Lung (tissue), 12 donors: ENCODE measurements around the gene SAA1. TPM values are rescaled to one million over a fixed set of nuclear protein-coding genes. Genes with fewer than 3 reads are reported as not detected.

Experiments used
- ATAC-seq: fragments of 200-7000 bp; cut with Tn5 transposase; one replicate; pipeline ENCODE4 v1.9.1; 2020; ENCODE audit warnings: moderate number of reproducible peaks; ENCODE audit not compliant: insufficient read depth, low FRiP score
- DNase-seq, 3 donors: peaks; one replicate each; pipeline ENCODE4 v3.0.0-alpha.2; 2013 to 2017
- H3K27ac ChIP-seq, 2 donors: one replicate each; pipeline ENCODE4 v1.5.1; 2013; ENCODE audit warnings: mild to moderate bottlenecking in 2 of 2, moderate library complexity in 2 of 2, control low read depth in 1 of 2, inconsistent platforms in 1 of 2, low read depth in 1 of 2, low read length in 1 of 2
- H3K27me3 ChIP-seq, 3 donors: one replicate each; pipeline ENCODE4 v1.5.1; 2013; ENCODE audit warnings: low read length in 2 of 3; ENCODE audit not compliant: control insufficient read depth in 3 of 3, insufficient read depth in 3 of 3
- H3K36me3 ChIP-seq, 4 donors: one replicate each; pipeline ENCODE4 v1.5.1; 2013; ENCODE audit warnings: low read length in 4 of 4, mild to moderate bottlenecking in 1 of 4, moderate library complexity in 1 of 4; ENCODE audit not compliant: control insufficient read depth in 4 of 4, insufficient read depth in 4 of 4
- H3K4me1 ChIP-seq, 5 donors: one replicate each; pipeline ENCODE4 v1.5.1; 2013; ENCODE audit warnings: low read length in 5 of 5, mild to moderate bottlenecking in 2 of 5, moderate library complexity in 1 of 5; ENCODE audit not compliant: control insufficient read depth in 5 of 5, insufficient read depth in 5 of 5
- H3K4me3 ChIP-seq: one replicate; pipeline ENCODE4 v1.5.1; 2013; ENCODE audit warnings: mild to moderate bottlenecking, control low read depth, moderate library complexity
- H3K9ac ChIP-seq, 2 donors: one replicate each; pipeline ENCODE4 v1.5.1; 2013; ENCODE audit warnings: low read length in 2 of 2, control low read depth in 1 of 2; ENCODE audit not compliant: insufficient read depth in 1 of 2
- H3K9me3 ChIP-seq, 4 donors: one replicate each; pipeline ENCODE4 v1.5.1; 2013; ENCODE audit warnings: low read length in 3 of 4, mild to moderate bottlenecking in 1 of 4, moderate library complexity in 1 of 4; ENCODE audit not compliant: control insufficient read depth in 4 of 4, insufficient read depth in 3 of 4
- WGBS, 2 donors: extraction: QIAGEN DNeasy Blood & Tissue Kit; methylation state at CpG; one replicate each; pipeline ENCODE4 v1.1.7; 2013; 5-methylcytosine and 5-hydroxymethylcytosine counted together
- polyA plus RNA-seq, 2 donors: library from polyadenylated mRNA; stranded (reverse); fragments of 200-250 nt; gene quantifications; one replicate each; pipeline ENCODE4 v1.2.1, GENCODE V29; 2013
- total RNA-seq, 2 donors: library from RNA; depleted of rRNA in 1 of 2; stranded (reverse); fragments of >200 nt in 1 of 2; gene quantifications; one replicate each; pipeline ENCODE4 v1.2.1, GENCODE V29; 2014 to 2021
- TF ChIP-seq, protein P1 (sequence below): IDR thresholded peaks from 2 replicates; pipeline ENCODE4 v1.5.1; 2012; ENCODE audit warnings: mild to moderate bottlenecking; ENCODE audit errors: control extremely low read depth, extremely low read depth
- donor health status: control.
- donor health status: control.
- donor health status: Bipolar disorder and iron deficiency.
- donor health status: healthy.
- donor health status: DM: yes; HTN: yes; CAD: no.

The SAA1 gene
- total and polyA plus RNA-seq, 4 donors, result 44.4 to 2,589 (median 204) TPM

DNA sequence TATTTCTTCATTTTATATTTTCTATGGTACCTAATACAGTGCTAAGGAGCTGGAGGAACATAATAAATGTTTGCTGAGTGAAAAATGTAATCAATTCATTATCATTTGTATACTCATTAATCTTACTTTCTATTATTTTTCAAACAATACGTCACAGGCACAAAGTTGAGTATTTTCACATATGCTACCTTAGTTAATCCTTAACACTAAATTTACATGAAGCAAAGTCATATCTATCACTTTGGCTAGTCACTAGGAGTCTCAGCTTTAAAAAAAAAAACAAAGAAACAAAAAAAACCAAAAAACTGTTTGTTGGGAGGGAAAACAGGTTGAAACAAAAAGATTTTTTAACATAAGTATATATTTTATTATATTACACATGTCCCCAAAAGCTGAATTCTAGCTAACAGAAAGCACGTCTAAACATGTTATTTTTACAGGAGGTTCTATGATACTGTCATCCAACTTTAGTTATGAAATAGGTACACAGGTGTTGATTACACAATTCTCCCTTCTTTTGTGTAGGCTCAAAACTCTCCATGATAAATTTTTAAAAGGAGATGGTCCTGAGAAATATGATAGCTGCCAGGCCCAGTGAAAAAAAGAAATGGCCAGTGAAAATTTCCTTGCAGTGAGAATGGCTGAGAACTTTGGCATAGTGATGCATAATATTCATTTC is 41.5 kb downstream of the SAA1 start:
- 90 to 93% methylated on average over 2 of the region's 2 CpGs for WGBS, 2 donors
- H3K27ac ChIP-seq, result no peak overlapping the region
- TF ChIP-seq, protein P1, sequence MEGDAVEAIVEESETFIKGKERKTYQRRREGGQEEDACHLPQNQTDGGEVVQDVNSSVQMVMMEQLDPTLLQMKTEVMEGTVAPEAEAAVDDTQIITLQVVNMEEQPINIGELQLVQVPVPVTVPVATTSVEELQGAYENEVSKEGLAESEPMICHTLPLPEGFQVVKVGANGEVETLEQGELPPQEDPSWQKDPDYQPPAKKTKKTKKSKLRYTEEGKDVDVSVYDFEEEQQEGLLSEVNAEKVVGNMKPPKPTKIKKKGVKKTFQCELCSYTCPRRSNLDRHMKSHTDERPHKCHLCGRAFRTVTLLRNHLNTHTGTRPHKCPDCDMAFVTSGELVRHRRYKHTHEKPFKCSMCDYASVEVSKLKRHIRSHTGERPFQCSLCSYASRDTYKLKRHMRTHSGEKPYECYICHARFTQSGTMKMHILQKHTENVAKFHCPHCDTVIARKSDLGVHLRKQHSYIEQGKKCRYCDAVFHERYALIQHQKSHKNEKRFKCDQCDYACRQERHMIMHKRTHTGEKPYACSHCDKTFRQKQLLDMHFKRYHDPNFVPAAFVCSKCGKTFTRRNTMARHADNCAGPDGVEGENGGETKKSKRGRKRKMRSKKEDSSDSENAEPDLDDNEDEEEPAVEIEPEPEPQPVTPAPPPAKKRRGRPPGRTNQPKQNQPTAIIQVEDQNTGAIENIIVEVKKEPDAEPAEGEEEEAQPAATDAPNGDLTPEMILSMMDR, result no peak
- peaks cover 12 to 57% (median 19%) of the 10 kb centered on the region in 4 donors for H3K36me3 ChIP-seq
- no peaks in the 10 kb centered on the region for H3K9me3 ChIP-seq
- no peak for DNase-seq
- no peaks in the 10 kb centered on the region for H3K27me3 ChIP-seq
- H3K4me3 ChIP-seq, result no peak overlapping the region
- no peak for ATAC-seq
- H3K4me1 ChIP-seq, result no peaks in the 10 kb centered on the region
- no peak overlapping the region for H3K9ac ChIP-seq

DNA sequence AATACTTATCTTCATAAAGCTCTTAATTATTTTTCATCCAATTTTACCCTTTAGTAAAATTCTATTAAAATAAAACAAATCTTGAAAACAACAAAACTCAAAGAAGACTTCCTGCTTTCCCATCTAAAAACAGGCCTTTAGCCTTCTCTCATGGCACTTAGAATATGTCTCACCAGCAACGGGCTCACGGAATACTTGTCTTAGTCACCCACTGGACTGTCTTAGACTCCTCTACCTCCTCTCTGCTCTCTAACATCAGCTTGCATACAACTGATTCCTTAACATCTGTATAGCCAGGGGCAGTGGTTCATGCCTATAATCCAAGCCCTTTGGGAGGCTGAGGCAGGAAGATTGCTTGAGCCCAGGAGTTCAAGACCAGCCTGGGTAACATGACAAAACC is 42.2 kb downstream of the SAA1 start:
- H3K4me1 ChIP-seq, result no peaks in the 10 kb centered on the region
- DNase-seq, result no peak
- no peaks in the 10 kb centered on the region for H3K27me3 ChIP-seq
- H3K27ac ChIP-seq, result no peak overlapping the region
- WGBS, 2 donors, result 97 to 98% methylated on average over 2 of the region's 2 CpGs
- H3K4me3 ChIP-seq, result no peak overlapping the region
- H3K9ac ChIP-seq, result no peak overlapping the region
- ATAC-seq, result no peak
- TF ChIP-seq, protein P1, result no peak
- no peaks in the 10 kb centered on the region for H3K9me3 ChIP-seq
- H3K36me3 ChIP-seq, result peaks cover 12 to 53% (median 19%) of the 10 kb centered on the region in 4 donors

DNA sequence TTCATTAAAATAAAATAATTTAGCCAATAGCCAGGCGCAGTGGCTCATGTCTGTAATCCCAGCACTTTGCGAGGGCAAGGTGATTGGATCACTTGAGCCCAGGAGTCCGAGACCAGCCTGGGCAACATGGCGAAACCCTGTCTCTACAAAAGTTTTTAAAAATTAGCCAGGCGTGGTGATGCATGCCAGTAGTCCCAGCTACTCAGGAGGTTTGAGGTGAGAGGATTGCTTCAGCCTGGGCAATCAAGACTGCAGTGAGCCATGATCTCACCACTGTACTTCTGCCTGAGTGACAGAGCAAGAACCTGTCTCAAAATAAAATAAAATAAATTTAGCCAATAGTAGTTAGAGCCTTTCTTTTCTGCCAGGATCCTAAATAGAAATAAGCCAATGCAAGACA is 43.6 kb downstream of the SAA1 start:
- peaks cover 12 to 49% (median 18%) of the 10 kb centered on the region in 4 donors for H3K36me3 ChIP-seq
- no peak for ATAC-seq
- no peak overlapping the region for H3K27ac ChIP-seq
- H3K9me3 ChIP-seq, result no peaks in the 10 kb centered on the region
- no peak overlapping the region for H3K4me3 ChIP-seq
- DNase-seq, result no peak
- 96 to 97% methylated on average over 5 of the region's 5 CpGs for WGBS, 2 donors
- no peaks in the 10 kb centered on the region for H3K27me3 ChIP-seq
- H3K9ac ChIP-seq, result no peak overlapping the region
- peaks cover 0 to 2% (median 0%) of the 10 kb centered on the region in 5 donors for H3K4me1 ChIP-seq
- TF ChIP-seq, protein P1, result no peak
